Measurements from ENCODE around the gene LZTS2. TPM values are rescaled to one million over a fixed set of nuclear protein-coding genes. Genes with fewer than 3 reads are reported as not detected.

LZTS2 gene
- total RNA-seq, 1 experiment from 2014 or later: 69.1 TPM

DNA sequence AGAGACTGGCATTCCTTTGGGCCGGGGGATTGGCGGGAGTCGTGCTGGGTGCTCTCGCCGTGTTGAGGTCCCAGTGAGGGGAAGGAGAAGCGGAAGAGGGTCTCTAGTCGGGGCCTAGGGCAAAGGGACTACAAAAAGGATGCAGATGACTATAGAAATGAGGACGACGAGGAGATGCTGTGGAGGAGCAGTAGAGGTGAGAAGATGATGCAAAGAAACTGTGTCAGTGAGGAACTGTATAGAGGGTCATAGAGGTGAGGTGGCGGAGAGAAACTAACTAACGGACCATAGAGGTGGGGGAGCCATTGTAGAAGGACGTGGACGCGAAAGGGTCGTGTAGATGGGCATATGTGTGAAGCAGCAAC lies 11.9 kb upstream of the LZTS2 start:
- no peak overlapping the region for H2BK5ac ChIP-seq (ENCODE audit: insufficient read length, low read length)
- Mint-ChIP-seq H3K4me1 (peaks cover 9 to 16% of the 10 kb centered on the region in 2 experiments), H3K27ac (peak overlapping the region; percentile 55 to 98 (median 96)), H3K36me3 (ENCODE audit: insufficient read depth in 1 of 3, low read depth in 3 of 3) (peaks cover 29 to 42% (median 42%) of the 10 kb centered on the region in 3 experiments; a peak in 6 of 7 replicates), H3K27me3 (ENCODE audit: low read depth) (no peaks in the 10 kb centered on the region), H3K4me3 (peak overlapping the region; percentile 96 to 98), H3K9me3 (peaks cover 0 to 2% of the 10 kb centered on the region in 2 experiments; a peak in 3 of 5 replicates)
- H3K9me3 ChIP-seq (ENCODE audit: control insufficient read depth, low read depth, low read length): no peaks in the 10 kb centered on the region
- TF ChIP-seq CTCF (conservative IDR thresholded peaks at IDR 0.05): no peak
- no peak overlapping the region for H4K5ac ChIP-seq (ENCODE audit: insufficient read length, low read depth, low read length)
- H3K27me3 ChIP-seq (ENCODE audit: insufficient read depth, low read length): no peaks in the 10 kb centered on the region
- H3K23me2 ChIP-seq (ENCODE audit: insufficient read length, low read depth, low read length, poor library complexity, severe bottlenecking): peaks cover 8% of the 10 kb centered on the region
- peak overlapping the region; percentile 94 for H3K4me2 ChIP-seq (ENCODE audit: insufficient read depth, insufficient read length, low read length)
- H3K79me2 ChIP-seq (ENCODE audit: insufficient read depth, low read length): peaks cover 17% of the 10 kb centered on the region; the same call in 1 of the 2 replicates
- DNase-seq: no peak
- no peak overlapping the region for H2BK120ac ChIP-seq (ENCODE audit: low read depth, low read length, poor library complexity, severe bottlenecking)
- H4K91ac ChIP-seq (ENCODE audit: insufficient read length, low read depth, low read length): no peak overlapping the region
- no CpG with 5 or more reads among the region's 15 CpGs for WGBS (ENCODE audit: extremely low coverage, insufficient read length, low lambda C conversion rate)
- H3K18ac ChIP-seq (ENCODE audit: insufficient read length, low read depth, low read length): no peak overlapping the region
- H2BK15ac ChIP-seq (ENCODE audit: low read depth, low read length): no peak overlapping the region
- H3T11ph ChIP-seq (ENCODE audit: low read length): no peak overlapping the region
- no peak overlapping the region for H2BK12ac ChIP-seq (ENCODE audit: insufficient read length, low read depth, low read length)
- H3K4ac ChIP-seq (ENCODE audit: low read depth, low read length): no peak overlapping the region
- H2AFZ ChIP-seq (ENCODE audit: low read length): no peak overlapping the region
- no peak overlapping the region for H3K56ac ChIP-seq (ENCODE audit: insufficient read length, low read depth, low read length)
- H3K9ac ChIP-seq (ENCODE audit: extremely low read depth, insufficient read length, low read length): peak overlapping the region; percentile 84
- H3K14ac ChIP-seq (ENCODE audit: insufficient read depth, low read length): no peak overlapping the region
- H3K79me1 ChIP-seq (ENCODE audit: insufficient read depth, low read depth, low read length, poor library complexity, severe bottlenecking): peaks cover 14% of the 10 kb centered on the region
- H4K8ac ChIP-seq (replicated peaks; ENCODE audit: insufficient read length, low read depth, low read length): no peak overlapping the region
- H3K23ac ChIP-seq (ENCODE audit: insufficient read length, low read depth, low read length): no peak overlapping the region
- H2AK5ac ChIP-seq (ENCODE audit: insufficient read length, low read length): no peak overlapping the region
- H2BK20ac ChIP-seq (ENCODE audit: low read depth, low read length, poor library complexity, severe bottlenecking): no peak overlapping the region
- H3K4me1 ChIP-seq (ENCODE audit: insufficient read depth, low read length): no peaks in the 10 kb centered on the region; the same call in 1 of the 2 replicates
- no peak overlapping the region for H3K27ac ChIP-seq (ENCODE audit: insufficient read length, low read depth, low read length)
- no peaks in the 10 kb centered on the region for H4K20me1 ChIP-seq (ENCODE audit: control insufficient read depth, insufficient read depth, insufficient read length)
